Renal cortex interstitium (tissue), 15 donors: ENCODE data around the gene OR2T11. TPM values are rescaled to one million over a fixed set of nuclear protein-coding genes. Genes with fewer than 3 reads are reported as not detected.
"Not testable (repeated sequence)": the region's sequence is repeated elsewhere in the genome, so short reads cannot be mapped to it uniquely, and the experiment has no call there.

ENCODE experiments used
- DNase-seq, 11 donors: peaks; one replicate each; pipeline ENCODE4 v3.0.0-alpha.2; 2013; ENCODE audit warnings: low read depth in 9 of 11, low spot score in 4 of 11; ENCODE audit errors: extremely low read depth in 1 of 11
- long read RNA-seq, 16 experiments: transcript quantifications; one replicate each; lab custom pipeline, GENCODE V29; 2026
- polyA plus RNA-seq, 3 donors: library from polyadenylated mRNA; unstranded; fragments of 120-200 nt; gene quantifications; one replicate each; pipeline ENCODE4 v1.2.1, GENCODE V29; 2013; ENCODE audit not compliant: insufficient read length in 3 of 3

OR2T11 gene
- not detected for polyA plus RNA-seq
- long read RNA-seq, donor 1: 0 reads
- long read RNA-seq, donor 2: 0 reads
- long read RNA-seq, donor 3: 0 reads
- long read RNA-seq, donor 4: 0 reads
- long read RNA-seq, donor 5: 0 reads
- long read RNA-seq, donor 6: 0 reads
- long read RNA-seq, donor 7: 0 reads
- long read RNA-seq, donor 8: 0 reads
- long read RNA-seq, donor 9: 0 reads
- long read RNA-seq, donor 10: 0 reads
- long read RNA-seq, donor 11: 0 reads
- long read RNA-seq, donor 12: 0 reads
- long read RNA-seq, donor 13: 0 reads
- long read RNA-seq, donor 14: 0 reads
- long read RNA-seq, donor 15: 0 reads
- long read RNA-seq, donor 16: 0 reads

- DNase-seq: not testable (repeated sequence)
Observed at GRCh38 chr1:248634991-248635390, at the start of gene OR2T11. Gene OR2T11, minus strand, starts transcription at chr1:248635091. Its CDS starts 7,963 bp downstream, at chr1:248627128.

GRCh38 chr1:248681651-248682050, 46.8 kb upstream of the OR2T11 start:
- DNase-seq: no peak

- DNase-seq: no peak
Observed at GRCh38 chr1:248670003-248670402, 35.1 kb upstream of the OR2T11 start.

GRCh38 chr1:248663453-248664328, 28.8 kb upstream of the OR2T11 start:
- not testable (repeated sequence) for DNase-seq

- not testable (repeated sequence) for DNase-seq
Observed at GRCh38 chr1:248656797-248657196, 21.9 kb upstream of the OR2T11 start.

GRCh38 chr1:248655354-248655753, 20.5 kb upstream of the OR2T11 start, which contains the start of gene OR2T27:
Gene OR2T27, minus strand, starts transcription at chr1:248655528. Its CDS starts 4,644 bp downstream, at chr1:248650884.
- not testable (repeated sequence) for DNase-seq

- not testable (repeated sequence) for DNase-seq
Observed at GRCh38 chr1:248648770-248649536, 14.1 kb upstream of the OR2T11 start.

- not testable (repeated sequence) for DNase-seq
Observed at GRCh38 chr1:248645178-248645577, 10.3 kb upstream of the OR2T11 start, which contains the start of gene OR2T35. Gene OR2T35, minus strand, starts transcription at chr1:248645278. Its CDS starts 6,020 bp downstream, at chr1:248639258.

- not testable (repeated sequence) for DNase-seq
Observed at GRCh38 chr1:248642971-248643651, 8.2 kb upstream of the OR2T11 start.

GRCh38 chr1:248641583-248641982, 6.7 kb upstream of the OR2T11 start:
- not testable (repeated sequence) for DNase-seq

GRCh38 chr1:248640906-248641305, 6.0 kb upstream of the OR2T11 start:
- not testable (repeated sequence) for DNase-seq

GRCh38 chr1:248639652-248640051, 4.8 kb upstream of the OR2T11 start:
- DNase-seq: not testable (repeated sequence)

GRCh38 chr1:248636612-248637011, 1.7 kb upstream of the OR2T11 start:
- not testable (repeated sequence) for DNase-seq

GRCh38 chr1:248631354-248632008, 3.4 kb downstream of the OR2T11 start:
- no peak for DNase-seq

- DNase-seq: no peak
Observed at GRCh38 chr1:248630551-248630950, 4.3 kb downstream of the OR2T11 start.

- DNase-seq: no peak
Observed at GRCh38 chr1:248627971-248628844, 6.7 kb downstream of the OR2T11 start.

- no peak for DNase-seq
Observed at GRCh38 chr1:248625971-248626370, 8.9 kb downstream of the OR2T11 start.
